SU-DHL-6 (cell line): ENCODE results near the gene LHB.

Experiments
- CTCF ChIP-seq: fragments of 200-600 bp; sonication (generic); IDR thresholded peaks from one replicate; pipeline ENCODE4 v1.5.1; 2017; ENCODE audit warnings: antibody characterized with exemption, mild to moderate bottlenecking, low read length, moderate library complexity; ENCODE audit not compliant: insufficient read depth, poor library complexity, severe bottlenecking
- EZH2phosphoT487 ChIP-seq: fragments of 200-600 bp; sonication (generic), shearing (Covaris generic); conservative IDR thresholded peaks from 2 replicates; pipeline ENCODE4 v1.6.1; 2018; ENCODE audit warnings: mild to moderate bottlenecking, antibody characterized with exemption, low read length, moderate library complexity, mixed read lengths

GRCh38 chr19:48987323-48987722, 29.6 kb downstream of the LHB start:
- TF ChIP-seq CTCF (no peak), EZH2phosphoT487 (no peak)
